ENCODE data around the gene SNX33.
"Not testable (repeated sequence)": the region's sequence is repeated elsewhere in the genome, so short reads cannot be mapped to it uniquely, and the experiment has no call there.

The SNX33 gene

GRCh38 chr15:75647370-75648155 lies at the start of gene SNX33:
SNX33 (plus strand) TSS chr15:75647912; CDS start chr15:75649103, 1,191 bp downstream.
- peak; percentile 83 for DNase-seq

GRCh38 chr15:75598361-75598760 lies 49.4 kb upstream of the SNX33 start:
- DNase-seq: no peak

GRCh38 chr15:75599401-75599800 lies 48.3 kb upstream of the SNX33 start:
- no peak for DNase-seq

- DNase-seq: no peak
Observed at GRCh38 chr15:75606026-75606425, 41.7 kb upstream of the SNX33 start.

GRCh38 chr15:75606711-75607699 lies 40.7 kb upstream of the SNX33 start:
- DNase-seq: no peak

GRCh38 chr15:75616766-75617165 lies 30.9 kb upstream of the SNX33 start:
- no peak for DNase-seq

GRCh38 chr15:75620058-75620820 lies 27.5 kb upstream of the SNX33 start:
- peak; percentile 75 for DNase-seq

- DNase-seq: peak; percentile 73
Observed at GRCh38 chr15:75620841-75621391, 26.8 kb upstream of the SNX33 start.

- DNase-seq: no peak
Observed at GRCh38 chr15:75622505-75622904, 25.2 kb upstream of the SNX33 start.

GRCh38 chr15:75625542-75626347 lies 22.0 kb upstream of the SNX33 start, which contains the start of gene SNUPN:
SNUPN (minus strand) TSS chr15:75625725; CDS start chr15:75621051, 4,674 bp downstream.
- peak; percentile 94 for DNase-seq

- no peak for DNase-seq
Observed at GRCh38 chr15:75631935-75632334, 15.8 kb upstream of the SNX33 start.

GRCh38 chr15:75633922-75634321 lies 13.8 kb upstream of the SNX33 start:
- not testable (repeated sequence) for DNase-seq

GRCh38 chr15:75636026-75636425 lies 11.7 kb upstream of the SNX33 start:
- DNase-seq: no peak

- DNase-seq: no peak
Observed at GRCh38 chr15:75637245-75638009, 10.3 kb upstream of the SNX33 start.

GRCh38 chr15:75639191-75639708 lies 8.5 kb upstream of the SNX33 start:
- peak; percentile 54 for DNase-seq

GRCh38 chr15:75639709-75640482 lies 7.8 kb upstream of the SNX33 start, which contains the start of gene IMP3:
IMP3 (minus strand) TSS chr15:75640224; CDS start chr15:75640168, 56 bp downstream.
- DNase-seq: peak; percentile 98

GRCh38 chr15:75640483-75641178 lies 7.1 kb upstream of the SNX33 start:
- peak; percentile 36 for DNase-seq

- no peak for DNase-seq
Observed at GRCh38 chr15:75641179-75641503, 6.6 kb upstream of the SNX33 start.

GRCh38 chr15:75641603-75642002 lies 6.1 kb upstream of the SNX33 start:
- DNase-seq: no peak
